Astrocyte (in vitro differentiated cells and primary cell): Measurements from ENCODE around the gene AGTR2.

Experiments
- CTCF ChIP-seq: IDR thresholded peaks from 2 replicates; pipeline ENCODE4 v1.5.1; 2011; ENCODE audit warnings: low read depth, mild to moderate bottlenecking, inconsistent platforms, low read length, moderate library complexity; ENCODE audit not compliant: insufficient read depth
- EZH2 ChIP-seq: IDR thresholded peaks from 2 replicates; pipeline ENCODE4 v1.6.1; 2012; ENCODE audit warnings: mild to moderate bottlenecking, low read length, inconsistent platforms; ENCODE audit not compliant: insufficient read depth

GRCh38 chrX:116185163-116185562, 14.6 kb downstream of the AGTR2 start:
- TF ChIP-seq CTCF (no peak), EZH2 (no peak)
